ENCODE data around the gene ADGRL3.
"Not testable (repeated sequence)": the region's sequence is repeated elsewhere in the genome, so short reads cannot be mapped to it uniquely, and the experiment has no call there.

- TF ChIP-seq CTCF, POLR2A (IDR thresholded peaks at IDR 0.05): not testable (repeated sequence)
These were observed 652.0 kb downstream of the ADGRL3 start for GRCh38 chr4:61852105-61852504.

All from adrenal gland (tissue), 5 donors.